HL-60 (cell line): ENCODE measurements around the gene CYP3A4.
"Not testable (repeated sequence)": the region's sequence is repeated elsewhere in the genome, so short reads cannot be mapped to it uniquely, and the experiment has no call there.

Experiments
- DNase-seq, 2 experiments: peaks; one replicate each; pipeline ENCODE4 v3.0.0-alpha.2; 2010 to 2020; ENCODE audit warnings: low read depth in 1 of 2, low spot score in 1 of 2
- H3K27ac ChIP-seq: fragments of 250-450 bp; sonication (Bioruptor Pico); replicated peaks from 2 replicates; pipeline ENCODE4 v1.5.1; 2020; ENCODE audit warnings: mild to moderate bottlenecking, moderate library complexity
- H3K27me3 ChIP-seq: fragments of 250-450 bp; sonication (Bioruptor Pico); 2 replicates; pipeline ENCODE4 v1.5.1; 2021; ENCODE audit warnings: mild to moderate bottlenecking, moderate library complexity; ENCODE audit not compliant: insufficient read depth, poor library complexity, severe bottlenecking
- H3K4me3 ChIP-seq: replicated peaks from 2 replicates; pipeline ENCODE4 v1.5.1; 2011; ENCODE audit warnings: mild to moderate bottlenecking, control low read depth, low read length; ENCODE audit not compliant: insufficient read depth
- CTCF ChIP-seq: IDR thresholded peaks from one replicate; pipeline ENCODE4 v1.5.1; 2011; ENCODE audit warnings: low read length, control low read depth, inconsistent platforms; ENCODE audit not compliant: insufficient read depth
- GABPA ChIP-seq: IDR thresholded peaks from 2 replicates; pipeline ENCODE4 v1.6.1; 2012; ENCODE audit warnings: low read depth
- POLR2AphosphoS5 ChIP-seq: IDR thresholded peaks from 2 replicates; pipeline ENCODE4 v1.6.1; 2012; ENCODE audit warnings: low read depth
- REST ChIP-seq: IDR thresholded peaks from 2 replicates; pipeline ENCODE4 v1.6.1; 2012; ENCODE audit warnings: low read depth; ENCODE audit not compliant: insufficient replicate concordance
- SPI1 ChIP-seq: IDR thresholded peaks from 2 replicates; pipeline ENCODE4 v1.6.1; 2012; ENCODE audit warnings: low read depth, mild to moderate bottlenecking, borderline replicate concordance

Gene CYP3A4

GRCh38 chr7:99805641-99806040 lies 21.7 kb upstream of the CYP3A4 start:
- Histone ChIP-seq H3K27me3 (no peaks in the 10 kb centered on the region), H3K27ac (no peak overlapping the region), H3K4me3 (no peak overlapping the region)
- TF ChIP-seq GABPA (no peak), SPI1 (no peak), CTCF (no peak), POLR2AphosphoS5 (no peak), REST (no peak)
- no peak for DNase-seq

GRCh38 chr7:99803118-99803517 lies 19.1 kb upstream of the CYP3A4 start:
- H3K27ac ChIP-seq, H3K27me3 ChIP-seq, H3K4me3 ChIP-seq, DNase-seq: not testable (repeated sequence)

GRCh38 chr7:99801407-99801806 lies 17.4 kb upstream of the CYP3A4 start:
- H3K4me3 ChIP-seq, H3K27me3 ChIP-seq, DNase-seq, H3K27ac ChIP-seq: not testable (repeated sequence)

- no peaks in the 10 kb centered on the region for H3K27me3 ChIP-seq
- H3K27ac ChIP-seq: no peak overlapping the region
- TF ChIP-seq CTCF (no peak), GABPA (no peak), SPI1 (no peak), REST (no peak), POLR2AphosphoS5 (no peak)
- no peak for DNase-seq
- no peak overlapping the region for H3K4me3 ChIP-seq
These were observed 15.0 kb upstream of the CYP3A4 start for GRCh38 chr7:99798972-99799371.

- not testable (repeated sequence) for H3K27ac ChIP-seq, DNase-seq, H3K4me3 ChIP-seq, H3K27me3 ChIP-seq
These were observed 11.9 kb upstream of the CYP3A4 start for GRCh38 chr7:99795864-99796263.
